Measurements from ENCODE around the gene DNAH17. TPM values are rescaled to one million over a fixed set of nuclear protein-coding genes. Genes with fewer than 3 reads are reported as not detected.

Gene DNAH17
- total RNA-seq, 1 experiment from 2014 or later: 0.11 TPM

DNA sequence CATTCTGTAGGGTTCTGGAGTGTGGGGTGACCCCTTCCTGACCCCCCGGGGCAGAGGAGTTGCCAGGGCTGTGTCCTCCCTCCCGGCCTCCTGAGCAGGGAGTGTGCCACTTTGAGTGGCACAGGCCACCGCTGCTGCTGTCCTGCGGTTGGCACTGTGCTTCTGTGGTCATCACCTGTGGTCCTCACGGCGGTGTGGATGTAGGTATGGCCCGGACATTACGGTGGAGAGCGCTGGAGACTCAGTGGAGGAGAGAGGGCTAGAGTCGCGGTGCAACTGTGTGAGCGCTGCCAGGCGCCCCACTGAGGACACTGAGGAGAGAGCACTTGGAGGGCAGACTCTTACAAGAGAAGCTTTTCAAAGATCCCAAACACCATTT is 159.7 kb downstream of the DNAH17 start:
- Histone ChIP-seq H3K4me3 (ENCODE audit: low read depth, low read length, poor library complexity, severe bottlenecking) (no peak overlapping the region), H3K36me3 (ENCODE audit: insufficient read depth, low read length, poor library complexity, severe bottlenecking) (peaks cover 36% of the 10 kb centered on the region), H3K27me3 (replicated peaks; ENCODE audit: insufficient read depth, low read depth, low read length, poor library complexity) (no peaks in the 10 kb centered on the region), H3K27ac (ENCODE audit: low read depth, low read length, poor library complexity, severe bottlenecking) (no peak overlapping the region), H3K9me3 (ENCODE audit: low read depth, low read length, poor library complexity, severe bottlenecking) (no peaks in the 10 kb centered on the region), H3K4me1 (ENCODE audit: insufficient read depth, low read length, poor library complexity, severe bottlenecking) (no peaks in the 10 kb centered on the region)
- no peak for DNase-seq (ENCODE audit: low spot score)
- BruUV-seq (replicated peaks): no TSS peak
- intact Hi-C loops (cut with micrococcal nuclease; ENCODE audit: unreplicated experiment): no loop called here
- POLR2A ChIA-PET (ENCODE audit: low non-redundant PET): no interaction called here
- CTCF ChIA-PET: no interaction called here
- no peak for TF ChIP-seq EZH2 (IDR thresholded peaks at IDR 0.05; ENCODE audit: borderline replicate concordance, low read depth, low read length, poor library complexity, severe bottlenecking)

DNA sequence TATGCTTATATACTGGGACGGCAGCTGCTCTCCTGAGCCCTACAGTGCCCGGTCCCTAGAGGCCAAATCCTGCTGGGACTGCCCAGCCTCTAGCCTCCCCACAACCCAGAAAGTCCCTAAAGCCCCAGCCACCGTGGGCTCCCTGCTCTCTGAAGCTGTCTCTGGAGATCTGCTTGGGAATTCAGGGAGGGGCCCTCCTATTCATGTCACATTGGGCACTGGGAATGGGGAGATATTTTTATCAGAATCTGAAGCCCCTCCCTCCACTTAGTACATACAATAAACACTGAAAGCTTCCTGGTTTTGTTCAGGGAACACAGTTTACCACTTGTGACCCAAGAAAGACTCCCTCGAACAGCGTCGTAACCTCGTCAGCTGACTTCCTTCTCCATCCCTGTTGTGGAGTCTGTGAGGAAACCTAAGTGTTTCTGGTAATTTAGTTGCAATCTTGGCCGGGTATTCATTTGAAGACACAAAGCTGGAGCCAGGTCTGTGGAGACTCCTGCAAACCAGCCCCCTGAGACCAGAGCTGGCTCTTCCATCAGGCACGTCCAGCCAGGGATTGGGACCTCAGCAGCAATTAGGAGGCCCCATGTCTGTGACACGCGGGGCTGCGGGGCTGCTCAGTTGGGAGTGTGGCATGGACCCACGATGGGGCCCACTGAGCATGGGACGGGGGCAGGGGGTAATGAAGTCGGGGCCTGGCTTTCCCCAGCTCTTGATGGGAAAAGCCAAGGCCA is 160.2 kb downstream of the DNAH17 start:
- Histone ChIP-seq H3K27me3 (replicated peaks; ENCODE audit: insufficient read depth, low read depth, low read length, poor library complexity) (no peaks in the 10 kb centered on the region), H3K4me3 (ENCODE audit: low read depth, low read length, poor library complexity, severe bottlenecking) (no peak overlapping the region), H3K36me3 (ENCODE audit: insufficient read depth, low read length, poor library complexity, severe bottlenecking) (peaks cover 32% of the 10 kb centered on the region), H3K4me1 (ENCODE audit: insufficient read depth, low read length, poor library complexity, severe bottlenecking) (no peaks in the 10 kb centered on the region), H3K9me3 (ENCODE audit: low read depth, low read length, poor library complexity, severe bottlenecking) (no peaks in the 10 kb centered on the region), H3K27ac (ENCODE audit: low read depth, low read length, poor library complexity, severe bottlenecking) (no peak overlapping the region)
- ChIA-PET POLR2A (ENCODE audit: low non-redundant PET) (no interaction called here), CTCF (no interaction called here)
- intact Hi-C loops (cut with micrococcal nuclease; ENCODE audit: unreplicated experiment): no loop called here
- no TSS peak for BruUV-seq (replicated peaks)
- TF ChIP-seq EZH2 (IDR thresholded peaks at IDR 0.05; ENCODE audit: borderline replicate concordance, low read depth, low read length, poor library complexity, severe bottlenecking): no peak
- TF ChIP-seq, protein P1, sequence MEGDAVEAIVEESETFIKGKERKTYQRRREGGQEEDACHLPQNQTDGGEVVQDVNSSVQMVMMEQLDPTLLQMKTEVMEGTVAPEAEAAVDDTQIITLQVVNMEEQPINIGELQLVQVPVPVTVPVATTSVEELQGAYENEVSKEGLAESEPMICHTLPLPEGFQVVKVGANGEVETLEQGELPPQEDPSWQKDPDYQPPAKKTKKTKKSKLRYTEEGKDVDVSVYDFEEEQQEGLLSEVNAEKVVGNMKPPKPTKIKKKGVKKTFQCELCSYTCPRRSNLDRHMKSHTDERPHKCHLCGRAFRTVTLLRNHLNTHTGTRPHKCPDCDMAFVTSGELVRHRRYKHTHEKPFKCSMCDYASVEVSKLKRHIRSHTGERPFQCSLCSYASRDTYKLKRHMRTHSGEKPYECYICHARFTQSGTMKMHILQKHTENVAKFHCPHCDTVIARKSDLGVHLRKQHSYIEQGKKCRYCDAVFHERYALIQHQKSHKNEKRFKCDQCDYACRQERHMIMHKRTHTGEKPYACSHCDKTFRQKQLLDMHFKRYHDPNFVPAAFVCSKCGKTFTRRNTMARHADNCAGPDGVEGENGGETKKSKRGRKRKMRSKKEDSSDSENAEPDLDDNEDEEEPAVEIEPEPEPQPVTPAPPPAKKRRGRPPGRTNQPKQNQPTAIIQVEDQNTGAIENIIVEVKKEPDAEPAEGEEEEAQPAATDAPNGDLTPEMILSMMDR (conservative IDR thresholded peaks at IDR 0.05; ENCODE audit: low read depth, low read length): no peak
- DNase-seq (ENCODE audit: low spot score): no peak

DNA sequence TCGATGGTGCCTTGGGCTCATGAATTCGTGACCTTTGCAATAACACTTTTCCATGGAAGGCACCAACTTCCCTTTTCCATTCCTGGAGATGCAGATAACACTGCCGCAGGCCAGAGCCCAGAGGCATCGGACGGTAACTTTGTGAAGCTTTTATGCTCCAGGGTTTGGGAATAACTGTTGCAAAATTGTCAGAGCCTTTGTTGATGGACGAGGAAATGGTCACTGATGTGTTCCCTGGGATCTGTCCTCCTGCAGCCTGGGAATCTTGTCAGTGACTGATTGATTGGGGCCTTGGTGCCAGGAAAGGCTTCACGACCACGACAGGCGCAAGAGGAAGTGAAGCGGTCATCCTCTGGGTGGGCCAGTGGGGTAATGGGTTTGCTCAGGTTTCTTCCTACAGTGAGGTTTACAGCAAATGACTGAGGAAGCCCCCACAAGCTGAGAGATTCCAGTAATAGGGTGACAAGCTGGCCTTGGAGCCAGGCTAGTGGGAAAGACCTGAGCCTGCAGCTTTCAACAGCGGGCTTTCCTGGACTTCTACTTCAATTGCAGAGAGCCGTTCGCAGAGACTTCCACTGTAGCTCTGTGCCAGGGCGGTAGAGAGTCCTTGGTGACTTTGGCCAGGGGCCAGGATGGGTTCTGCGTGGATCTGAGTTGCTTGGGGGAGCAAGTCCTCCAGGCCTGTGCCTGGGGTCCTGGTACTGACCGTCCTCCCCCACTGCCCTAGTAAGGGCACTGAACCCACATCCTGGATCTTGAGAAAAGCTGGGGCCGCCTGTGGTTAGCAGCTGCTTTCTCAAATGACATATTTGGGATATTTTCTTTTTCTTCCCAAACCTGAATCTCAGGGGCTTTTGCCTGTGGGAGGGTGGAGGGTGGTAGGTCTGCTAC is 161.1 kb downstream of the DNAH17 start:
- no peaks in the 10 kb centered on the region for H3K4me1 ChIP-seq (ENCODE audit: insufficient read depth, low read length, poor library complexity, severe bottlenecking)
- intact Hi-C loops (cut with micrococcal nuclease; ENCODE audit: unreplicated experiment): no loop called here
- no peaks in the 10 kb centered on the region for H3K9me3 ChIP-seq (ENCODE audit: low read depth, low read length, poor library complexity, severe bottlenecking)
- H3K4me3 ChIP-seq (ENCODE audit: low read depth, low read length, poor library complexity, severe bottlenecking): no peak overlapping the region
- H3K27me3 ChIP-seq (replicated peaks; ENCODE audit: insufficient read depth, low read depth, low read length, poor library complexity): no peaks in the 10 kb centered on the region
- BruUV-seq (replicated peaks): no TSS peak
- H3K36me3 ChIP-seq (ENCODE audit: insufficient read depth, low read length, poor library complexity, severe bottlenecking): peaks cover 26% of the 10 kb centered on the region
- no peak for TF ChIP-seq EZH2 (IDR thresholded peaks at IDR 0.05; ENCODE audit: borderline replicate concordance, low read depth, low read length, poor library complexity, severe bottlenecking)
- TF ChIP-seq, protein P1 (conservative IDR thresholded peaks at IDR 0.05; ENCODE audit: low read depth, low read length): no peak
- POLR2A ChIA-PET (ENCODE audit: low non-redundant PET): no interaction called here
- DNase-seq (ENCODE audit: low spot score): no peak
- H3K27ac ChIP-seq (ENCODE audit: low read depth, low read length, poor library complexity, severe bottlenecking): no peak overlapping the region
- CTCF ChIA-PET: no interaction called here
